Measurements from ENCODE around the gene STEAP4.

DNA sequence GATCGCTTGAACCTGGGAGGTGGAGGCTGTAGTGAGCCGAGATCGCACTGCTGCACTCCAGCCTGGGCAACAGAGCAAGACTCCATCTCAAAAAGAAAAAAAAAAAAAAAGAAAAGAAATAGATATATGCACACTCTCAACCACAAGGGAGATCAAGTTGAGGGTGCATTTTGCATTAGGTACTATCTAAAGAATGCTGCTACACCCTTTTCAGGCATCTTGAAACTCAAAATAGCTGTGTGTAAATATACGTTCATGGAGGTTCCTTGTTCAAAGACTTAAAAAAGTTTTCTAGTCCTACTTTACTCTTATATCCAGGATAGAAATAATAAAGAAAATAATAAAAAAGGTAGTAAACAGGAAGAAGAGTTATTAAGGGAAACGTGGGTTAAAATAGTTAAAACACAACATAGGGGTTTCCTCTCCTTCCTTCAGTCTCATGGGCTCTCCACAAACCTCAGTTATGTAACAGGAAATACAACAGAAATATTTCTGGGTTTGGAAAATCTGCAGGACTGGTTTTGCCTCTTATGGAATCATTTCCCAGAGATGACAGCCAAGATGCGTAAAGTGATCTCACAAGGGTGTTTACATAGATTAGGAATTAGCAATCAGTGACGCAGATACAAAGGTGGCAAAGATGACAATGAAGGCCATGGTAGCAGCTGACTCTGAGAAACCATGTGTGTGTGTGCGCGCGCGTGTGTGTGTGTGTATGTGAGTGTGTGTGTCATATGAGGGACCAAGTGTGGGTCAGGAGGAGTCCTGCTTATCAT lies 15.1 kb downstream of the STEAP4 start:
- TF ChIP-seq, protein P1, sequence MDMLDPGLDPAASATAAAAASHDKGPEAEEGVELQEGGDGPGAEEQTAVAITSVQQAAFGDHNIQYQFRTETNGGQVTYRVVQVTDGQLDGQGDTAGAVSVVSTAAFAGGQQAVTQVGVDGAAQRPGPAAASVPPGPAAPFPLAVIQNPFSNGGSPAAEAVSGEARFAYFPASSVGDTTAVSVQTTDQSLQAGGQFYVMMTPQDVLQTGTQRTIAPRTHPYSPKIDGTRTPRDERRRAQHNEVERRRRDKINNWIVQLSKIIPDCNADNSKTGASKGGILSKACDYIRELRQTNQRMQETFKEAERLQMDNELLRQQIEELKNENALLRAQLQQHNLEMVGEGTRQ (CRISPR knock-in tag; IDR thresholded peaks at IDR 0.05): no peak
- TF ChIP-seq, protein P2, sequence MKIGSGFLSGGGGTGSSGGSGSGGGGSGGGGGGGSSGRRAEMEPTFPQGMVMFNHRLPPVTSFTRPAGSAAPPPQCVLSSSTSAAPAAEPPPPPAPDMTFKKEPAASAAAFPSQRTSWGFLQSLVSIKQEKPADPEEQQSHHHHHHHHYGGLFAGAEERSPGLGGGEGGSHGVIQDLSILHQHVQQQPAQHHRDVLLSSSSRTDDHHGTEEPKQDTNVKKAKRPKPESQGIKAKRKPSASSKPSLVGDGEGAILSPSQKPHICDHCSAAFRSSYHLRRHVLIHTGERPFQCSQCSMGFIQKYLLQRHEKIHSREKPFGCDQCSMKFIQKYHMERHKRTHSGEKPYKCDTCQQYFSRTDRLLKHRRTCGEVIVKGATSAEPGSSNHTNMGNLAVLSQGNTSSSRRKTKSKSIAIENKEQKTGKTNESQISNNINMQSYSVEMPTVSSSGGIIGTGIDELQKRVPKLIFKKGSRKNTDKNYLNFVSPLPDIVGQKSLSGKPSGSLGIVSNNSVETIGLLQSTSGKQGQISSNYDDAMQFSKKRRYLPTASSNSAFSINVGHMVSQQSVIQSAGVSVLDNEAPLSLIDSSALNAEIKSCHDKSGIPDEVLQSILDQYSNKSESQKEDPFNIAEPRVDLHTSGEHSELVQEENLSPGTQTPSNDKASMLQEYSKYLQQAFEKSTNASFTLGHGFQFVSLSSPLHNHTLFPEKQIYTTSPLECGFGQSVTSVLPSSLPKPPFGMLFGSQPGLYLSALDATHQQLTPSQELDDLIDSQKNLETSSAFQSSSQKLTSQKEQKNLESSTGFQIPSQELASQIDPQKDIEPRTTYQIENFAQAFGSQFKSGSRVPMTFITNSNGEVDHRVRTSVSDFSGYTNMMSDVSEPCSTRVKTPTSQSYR (CRISPR knock-in tag; IDR thresholded peaks at IDR 0.05): no peak
- TF ChIP-seq, protein P3, sequence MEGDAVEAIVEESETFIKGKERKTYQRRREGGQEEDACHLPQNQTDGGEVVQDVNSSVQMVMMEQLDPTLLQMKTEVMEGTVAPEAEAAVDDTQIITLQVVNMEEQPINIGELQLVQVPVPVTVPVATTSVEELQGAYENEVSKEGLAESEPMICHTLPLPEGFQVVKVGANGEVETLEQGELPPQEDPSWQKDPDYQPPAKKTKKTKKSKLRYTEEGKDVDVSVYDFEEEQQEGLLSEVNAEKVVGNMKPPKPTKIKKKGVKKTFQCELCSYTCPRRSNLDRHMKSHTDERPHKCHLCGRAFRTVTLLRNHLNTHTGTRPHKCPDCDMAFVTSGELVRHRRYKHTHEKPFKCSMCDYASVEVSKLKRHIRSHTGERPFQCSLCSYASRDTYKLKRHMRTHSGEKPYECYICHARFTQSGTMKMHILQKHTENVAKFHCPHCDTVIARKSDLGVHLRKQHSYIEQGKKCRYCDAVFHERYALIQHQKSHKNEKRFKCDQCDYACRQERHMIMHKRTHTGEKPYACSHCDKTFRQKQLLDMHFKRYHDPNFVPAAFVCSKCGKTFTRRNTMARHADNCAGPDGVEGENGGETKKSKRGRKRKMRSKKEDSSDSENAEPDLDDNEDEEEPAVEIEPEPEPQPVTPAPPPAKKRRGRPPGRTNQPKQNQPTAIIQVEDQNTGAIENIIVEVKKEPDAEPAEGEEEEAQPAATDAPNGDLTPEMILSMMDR (IDR thresholded peaks at IDR 0.05): no peak
- TF ChIP-seq JUN (CRISPR knock-in tag; IDR thresholded peaks at IDR 0.05): no peak
- TF ChIP-seq, protein P4, sequence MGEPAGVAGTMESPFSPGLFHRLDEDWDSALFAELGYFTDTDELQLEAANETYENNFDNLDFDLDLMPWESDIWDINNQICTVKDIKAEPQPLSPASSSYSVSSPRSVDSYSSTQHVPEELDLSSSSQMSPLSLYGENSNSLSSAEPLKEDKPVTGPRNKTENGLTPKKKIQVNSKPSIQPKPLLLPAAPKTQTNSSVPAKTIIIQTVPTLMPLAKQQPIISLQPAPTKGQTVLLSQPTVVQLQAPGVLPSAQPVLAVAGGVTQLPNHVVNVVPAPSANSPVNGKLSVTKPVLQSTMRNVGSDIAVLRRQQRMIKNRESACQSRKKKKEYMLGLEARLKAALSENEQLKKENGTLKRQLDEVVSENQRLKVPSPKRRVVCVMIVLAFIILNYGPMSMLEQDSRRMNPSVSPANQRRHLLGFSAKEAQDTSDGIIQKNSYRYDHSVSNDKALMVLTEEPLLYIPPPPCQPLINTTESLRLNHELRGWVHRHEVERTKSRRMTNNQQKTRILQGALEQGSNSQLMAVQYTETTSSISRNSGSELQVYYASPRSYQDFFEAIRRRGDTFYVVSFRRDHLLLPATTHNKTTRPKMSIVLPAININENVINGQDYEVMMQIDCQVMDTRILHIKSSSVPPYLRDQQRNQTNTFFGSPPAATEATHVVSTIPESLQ (CRISPR knock-in tag; IDR thresholded peaks at IDR 0.05): no peak
- TF ChIP-seq, protein P5, sequence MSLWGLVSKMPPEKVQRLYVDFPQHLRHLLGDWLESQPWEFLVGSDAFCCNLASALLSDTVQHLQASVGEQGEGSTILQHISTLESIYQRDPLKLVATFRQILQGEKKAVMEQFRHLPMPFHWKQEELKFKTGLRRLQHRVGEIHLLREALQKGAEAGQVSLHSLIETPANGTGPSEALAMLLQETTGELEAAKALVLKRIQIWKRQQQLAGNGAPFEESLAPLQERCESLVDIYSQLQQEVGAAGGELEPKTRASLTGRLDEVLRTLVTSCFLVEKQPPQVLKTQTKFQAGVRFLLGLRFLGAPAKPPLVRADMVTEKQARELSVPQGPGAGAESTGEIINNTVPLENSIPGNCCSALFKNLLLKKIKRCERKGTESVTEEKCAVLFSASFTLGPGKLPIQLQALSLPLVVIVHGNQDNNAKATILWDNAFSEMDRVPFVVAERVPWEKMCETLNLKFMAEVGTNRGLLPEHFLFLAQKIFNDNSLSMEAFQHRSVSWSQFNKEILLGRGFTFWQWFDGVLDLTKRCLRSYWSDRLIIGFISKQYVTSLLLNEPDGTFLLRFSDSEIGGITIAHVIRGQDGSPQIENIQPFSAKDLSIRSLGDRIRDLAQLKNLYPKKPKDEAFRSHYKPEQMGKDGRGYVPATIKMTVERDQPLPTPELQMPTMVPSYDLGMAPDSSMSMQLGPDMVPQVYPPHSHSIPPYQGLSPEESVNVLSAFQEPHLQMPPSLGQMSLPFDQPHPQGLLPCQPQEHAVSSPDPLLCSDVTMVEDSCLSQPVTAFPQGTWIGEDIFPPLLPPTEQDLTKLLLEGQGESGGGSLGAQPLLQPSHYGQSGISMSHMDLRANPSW (CRISPR knock-in tag; conservative IDR thresholded peaks at IDR 0.05; ENCODE audit: low read depth): no peak
- TF ChIP-seq, protein P6, sequence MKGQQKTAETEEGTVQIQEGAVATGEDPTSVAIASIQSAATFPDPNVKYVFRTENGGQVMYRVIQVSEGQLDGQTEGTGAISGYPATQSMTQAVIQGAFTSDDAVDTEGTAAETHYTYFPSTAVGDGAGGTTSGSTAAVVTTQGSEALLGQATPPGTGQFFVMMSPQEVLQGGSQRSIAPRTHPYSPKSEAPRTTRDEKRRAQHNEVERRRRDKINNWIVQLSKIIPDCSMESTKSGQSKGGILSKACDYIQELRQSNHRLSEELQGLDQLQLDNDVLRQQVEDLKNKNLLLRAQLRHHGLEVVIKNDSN (CRISPR knock-in tag; IDR thresholded peaks at IDR 0.05): no peak
